SJSA1 (cell line): Measurements from ENCODE around the gene SUPT20HL2. TPM values are rescaled to one million over a fixed set of nuclear protein-coding genes. Genes with fewer than 3 reads are reported as not detected.
"Not testable (repeated sequence)": the region's sequence is repeated elsewhere in the genome, so short reads cannot be mapped to it uniquely, and the experiment has no call there.

Experiments used
- DNase-seq, 2 experiments: peaks; one replicate each; pipeline ENCODE4 v3.0.0-alpha.2; 2015 to 2020; ENCODE audit warnings: low spot score in 2 of 2, low read depth in 1 of 2
- H3K27ac ChIP-seq: fragments of 250-450 bp; sonication (Bioruptor Pico); 2 replicates; pipeline ENCODE4 v1.5.1; 2020; ENCODE audit warnings: mild to moderate bottlenecking, moderate library complexity
- H3K27me3 ChIP-seq: fragments of 250-450 bp; sonication (Bioruptor Pico); replicated peaks from 2 replicates; pipeline ENCODE4 v1.5.1; 2020; ENCODE audit warnings: mild to moderate bottlenecking, moderate library complexity
- H3K36me3 ChIP-seq: fragments of 250-450 bp; sonication (Bioruptor Pico); 2 replicates; pipeline ENCODE4 v1.5.1; 2020; ENCODE audit warnings: mild to moderate bottlenecking
- H3K4me1 ChIP-seq: fragments of 250-450 bp; sonication (Bioruptor Pico); replicated peaks from 2 replicates; pipeline ENCODE4 v1.6.1; 2021; ENCODE audit warnings: mild to moderate bottlenecking
- H3K4me3 ChIP-seq: fragments of 250-450 bp; sonication (Bioruptor Pico); 2 replicates; pipeline ENCODE4 v1.5.1; 2020; ENCODE audit warnings: mild to moderate bottlenecking
- H3K9me3 ChIP-seq: fragments of 250-450 bp; sonication (Bioruptor Pico); replicated peaks from 2 replicates; pipeline ENCODE4 v1.5.1; 2020; ENCODE audit warnings: mild to moderate bottlenecking
- total RNA-seq: library from RNA; depleted of rRNA; stranded (reverse); fragments of >200 nt; shearing (Covaris generic); gene quantifications from 2 replicates; pipeline ENCODE4 v1.2.3, GENCODE V29; 2014

The SUPT20HL2 gene
- total RNA-seq, 1 experiment from 2014 or later, result not detected

DNA sequence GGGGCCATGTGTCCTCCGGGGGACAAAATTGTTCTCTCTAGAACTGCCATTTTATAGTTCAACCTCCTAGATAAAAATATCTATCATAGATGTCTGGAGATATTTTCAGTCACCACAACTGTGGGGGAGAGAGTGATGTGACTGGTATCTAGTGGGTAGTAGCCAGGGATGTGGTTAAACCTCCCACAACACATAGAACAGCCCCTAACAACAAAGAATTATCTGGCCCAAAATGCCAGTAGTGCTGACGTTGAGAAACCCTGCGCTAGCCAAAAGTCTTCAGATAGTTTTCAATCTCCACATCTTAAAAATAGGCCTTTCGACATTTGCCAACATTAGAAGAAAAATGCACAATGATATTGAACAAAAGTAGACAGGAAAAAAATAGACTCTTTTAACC lies 19.0 kb upstream of the SUPT20HL2 start:
- no peak for DNase-seq
- H3K27me3 ChIP-seq, result no peaks in the 10 kb centered on the region
- H3K27ac ChIP-seq, result no peak overlapping the region
- no peaks in the 10 kb centered on the region for H3K36me3 ChIP-seq
- H3K9me3 ChIP-seq, result no peaks in the 10 kb centered on the region
- no peak overlapping the region for H3K4me3 ChIP-seq
- H3K4me1 ChIP-seq, result no peaks in the 10 kb centered on the region

DNA sequence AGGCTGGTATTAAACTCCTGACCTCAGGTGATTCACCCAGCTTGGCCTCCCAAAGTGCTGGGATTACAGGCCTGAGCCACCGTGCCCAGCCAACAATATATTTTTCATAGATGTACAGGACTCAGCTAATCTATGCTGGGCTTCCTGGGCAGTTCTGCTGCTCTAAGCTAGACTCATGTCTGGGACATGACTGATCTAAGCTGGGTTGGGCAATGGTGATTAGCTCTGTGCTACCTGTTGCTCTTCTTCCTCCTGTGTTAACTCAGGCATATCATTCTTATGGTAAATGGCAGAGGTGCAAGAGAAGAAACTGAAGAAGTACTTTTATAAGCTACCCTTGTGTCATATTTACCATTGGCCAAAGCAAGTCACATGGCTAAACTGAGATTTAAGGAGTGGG lies 11.4 kb upstream of the SUPT20HL2 start:
- Histone ChIP-seq H3K27ac (no peak overlapping the region), H3K4me1 (no peaks in the 10 kb centered on the region), H3K4me3 (no peak overlapping the region), H3K27me3 (no peaks in the 10 kb centered on the region), H3K9me3 (no peaks in the 10 kb centered on the region), H3K36me3 (no peaks in the 10 kb centered on the region)
- no peak for DNase-seq

DNA sequence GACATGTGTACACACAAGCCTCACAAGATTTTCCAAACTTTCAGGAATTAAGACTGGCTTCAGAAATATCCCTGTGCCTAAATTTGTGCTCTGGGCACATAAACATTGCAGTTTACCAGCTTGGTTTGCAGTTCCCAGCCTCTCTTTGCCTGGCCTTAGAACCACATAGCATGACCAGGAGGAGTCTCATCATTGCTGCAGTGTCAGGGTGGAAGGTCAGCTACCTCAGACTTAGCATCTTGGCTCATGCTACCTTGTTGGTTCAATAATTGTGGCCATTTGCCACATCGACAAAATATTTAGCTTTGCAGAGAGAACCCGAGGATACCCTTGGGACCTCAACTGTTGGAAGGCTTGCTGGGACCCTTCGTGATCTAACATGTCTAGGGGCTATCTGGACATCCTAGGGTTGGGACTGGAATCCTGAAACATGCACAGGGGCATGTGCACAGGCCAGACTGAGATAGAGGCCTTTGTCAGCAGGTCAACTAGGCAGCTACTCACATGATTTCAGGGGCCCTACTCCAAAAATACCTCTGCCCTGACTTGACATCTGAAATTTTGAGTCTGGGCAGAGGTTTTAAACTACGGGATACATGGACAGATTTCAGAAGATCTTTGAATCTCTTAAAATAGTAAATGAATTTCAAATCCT lies 8.0 kb upstream of the SUPT20HL2 start:
- H3K4me1 ChIP-seq, result no peaks in the 10 kb centered on the region
- H3K4me3 ChIP-seq, result no peak overlapping the region
- H3K27me3 ChIP-seq, result no peaks in the 10 kb centered on the region
- no peak for DNase-seq
- H3K36me3 ChIP-seq, result no peaks in the 10 kb centered on the region
- no peak overlapping the region for H3K27ac ChIP-seq
- no peaks in the 10 kb centered on the region for H3K9me3 ChIP-seq

DNA sequence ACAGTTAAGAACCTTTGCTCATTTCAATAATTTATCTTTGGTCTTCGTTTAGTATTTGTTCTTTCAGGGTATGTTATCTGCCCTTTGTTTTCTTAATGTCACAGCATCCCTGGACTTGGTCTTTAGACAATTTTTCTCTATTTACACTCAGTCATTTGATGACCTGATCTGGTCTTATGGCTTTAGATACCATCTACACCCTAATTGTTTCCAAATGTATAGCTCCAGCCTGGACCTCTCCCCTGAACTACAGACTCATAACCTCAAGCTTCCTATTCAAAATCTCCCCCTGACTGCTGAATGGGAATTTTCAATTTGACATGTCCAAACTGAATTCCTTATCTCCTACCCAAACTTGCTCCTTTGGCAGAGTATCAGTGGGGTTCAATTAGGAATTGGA lies 3.7 kb upstream of the SUPT20HL2 start:
- no peak for DNase-seq
- no peaks in the 10 kb centered on the region for H3K4me1 ChIP-seq
- no peaks in the 10 kb centered on the region for H3K36me3 ChIP-seq
- no peak overlapping the region for H3K4me3 ChIP-seq
- no peaks in the 10 kb centered on the region for H3K9me3 ChIP-seq
- no peaks in the 10 kb centered on the region for H3K27me3 ChIP-seq
- H3K27ac ChIP-seq, result no peak overlapping the region

DNA sequence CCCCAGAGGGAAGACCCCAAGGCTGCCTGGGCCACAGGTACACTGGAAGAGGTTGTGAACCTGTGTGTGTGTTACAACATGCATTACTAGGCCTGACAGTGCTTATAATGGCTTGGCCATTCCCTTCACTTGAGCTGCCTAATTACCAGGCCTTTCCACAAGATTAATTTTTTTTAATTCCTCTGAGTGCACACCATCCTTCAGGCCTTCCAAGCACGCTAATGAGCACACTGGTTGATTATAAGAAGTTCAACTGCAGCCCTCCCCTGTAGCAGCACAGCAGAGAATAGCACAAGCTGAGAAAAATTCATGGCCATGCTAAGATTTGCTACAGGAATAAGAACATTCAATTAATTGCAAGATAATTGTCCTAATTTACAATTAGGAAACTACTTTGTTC lies 2.2 kb upstream of the SUPT20HL2 start:
- Histone ChIP-seq H3K4me1 (no peaks in the 10 kb centered on the region), H3K4me3 (no peak overlapping the region), H3K27me3 (no peaks in the 10 kb centered on the region), H3K36me3 (no peaks in the 10 kb centered on the region), H3K27ac (no peak overlapping the region), H3K9me3 (no peaks in the 10 kb centered on the region)
- DNase-seq, result no peak

DNA sequence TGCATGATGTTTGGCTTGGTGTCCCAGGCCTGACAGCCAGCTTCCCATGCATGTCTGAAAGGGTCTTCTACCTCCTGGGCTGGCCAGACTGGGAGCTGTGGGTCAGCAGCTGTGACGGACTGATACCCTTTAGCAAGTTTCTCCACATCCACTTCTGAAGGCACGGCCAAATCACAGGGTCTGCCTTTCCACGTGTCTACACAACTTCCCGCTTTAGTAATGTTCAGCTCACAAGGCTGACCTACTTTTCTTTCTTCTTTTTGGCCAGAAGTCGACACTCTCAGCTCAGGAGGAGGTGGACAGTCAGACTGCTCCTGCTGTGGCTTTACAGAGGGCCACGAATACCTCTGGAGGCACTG lies 1.6 kb downstream of the SUPT20HL2 start:
- H3K9me3 ChIP-seq, DNase-seq, H3K4me3 ChIP-seq: not testable (repeated sequence)

DNA sequence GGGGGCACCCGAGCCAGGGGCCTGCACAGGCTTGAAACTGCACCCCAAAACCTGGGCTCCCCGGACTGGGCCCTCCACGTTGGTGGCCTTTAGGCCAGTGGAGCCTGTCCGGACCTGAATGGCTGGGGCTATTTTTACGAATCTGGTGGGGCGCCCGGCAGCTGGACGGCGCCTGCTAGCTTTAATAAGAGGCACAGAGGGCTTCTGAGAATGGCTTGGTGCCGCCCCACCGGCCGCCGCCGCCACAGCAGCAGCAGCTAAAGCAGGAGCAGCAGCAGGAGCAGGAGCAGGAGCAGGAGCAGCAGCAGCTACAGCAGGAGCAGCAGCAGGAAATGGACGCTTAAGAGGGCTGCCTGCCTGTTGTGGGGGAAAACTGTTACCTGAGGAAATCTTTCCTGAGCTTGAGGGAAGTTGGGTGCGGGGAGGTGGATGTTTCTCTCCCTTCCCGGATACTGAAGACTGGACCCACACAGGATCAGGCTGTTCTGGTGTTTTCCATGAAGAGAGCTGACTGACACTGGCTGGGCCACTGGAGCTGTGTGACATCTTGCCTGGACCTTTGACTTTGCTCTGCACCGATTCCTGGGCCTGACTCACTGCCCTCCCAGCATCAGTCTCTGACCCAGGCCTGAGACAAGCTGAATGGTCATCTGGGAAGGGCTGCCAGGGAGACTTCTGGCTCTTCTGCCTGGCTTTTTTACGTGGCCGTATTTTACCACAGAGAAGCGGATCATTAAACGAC lies 2.2 kb downstream of the SUPT20HL2 start:
- DNase-seq, H3K4me1 ChIP-seq, H3K36me3 ChIP-seq, H3K27me3 ChIP-seq, H3K4me3 ChIP-seq, H3K9me3 ChIP-seq, H3K27ac ChIP-seq: not testable (repeated sequence)

More for the DNA sequence above, 1.6 kb downstream of the SUPT20HL2 start:
- not testable (repeated sequence) for H3K27me3 ChIP-seq, H3K27ac ChIP-seq, H3K4me1 ChIP-seq, H3K36me3 ChIP-seq

DNA sequence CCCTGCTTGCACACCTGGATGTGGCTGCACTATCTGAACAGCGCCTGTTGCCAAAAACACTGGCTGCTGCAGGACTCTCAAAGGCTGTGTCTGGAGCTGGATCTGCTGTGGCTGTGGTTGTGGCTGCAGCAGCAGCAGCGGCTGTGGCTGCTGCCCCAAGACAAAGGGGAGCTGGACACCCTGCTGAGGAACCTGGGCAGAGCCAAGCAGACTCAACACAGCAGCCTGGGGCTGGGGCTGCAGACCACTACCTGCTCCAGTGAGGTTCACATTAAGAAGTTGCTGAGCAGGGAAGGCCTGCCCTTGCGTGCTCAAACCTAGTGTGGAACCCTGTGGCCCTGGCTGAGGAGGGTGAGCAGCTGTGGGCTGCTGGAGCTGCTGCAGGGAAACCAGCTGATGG lies 3.0 kb downstream of the SUPT20HL2 start:
- H3K27ac ChIP-seq, H3K4me1 ChIP-seq, H3K36me3 ChIP-seq, H3K27me3 ChIP-seq, H3K4me3 ChIP-seq, DNase-seq, H3K9me3 ChIP-seq: not testable (repeated sequence)

DNA sequence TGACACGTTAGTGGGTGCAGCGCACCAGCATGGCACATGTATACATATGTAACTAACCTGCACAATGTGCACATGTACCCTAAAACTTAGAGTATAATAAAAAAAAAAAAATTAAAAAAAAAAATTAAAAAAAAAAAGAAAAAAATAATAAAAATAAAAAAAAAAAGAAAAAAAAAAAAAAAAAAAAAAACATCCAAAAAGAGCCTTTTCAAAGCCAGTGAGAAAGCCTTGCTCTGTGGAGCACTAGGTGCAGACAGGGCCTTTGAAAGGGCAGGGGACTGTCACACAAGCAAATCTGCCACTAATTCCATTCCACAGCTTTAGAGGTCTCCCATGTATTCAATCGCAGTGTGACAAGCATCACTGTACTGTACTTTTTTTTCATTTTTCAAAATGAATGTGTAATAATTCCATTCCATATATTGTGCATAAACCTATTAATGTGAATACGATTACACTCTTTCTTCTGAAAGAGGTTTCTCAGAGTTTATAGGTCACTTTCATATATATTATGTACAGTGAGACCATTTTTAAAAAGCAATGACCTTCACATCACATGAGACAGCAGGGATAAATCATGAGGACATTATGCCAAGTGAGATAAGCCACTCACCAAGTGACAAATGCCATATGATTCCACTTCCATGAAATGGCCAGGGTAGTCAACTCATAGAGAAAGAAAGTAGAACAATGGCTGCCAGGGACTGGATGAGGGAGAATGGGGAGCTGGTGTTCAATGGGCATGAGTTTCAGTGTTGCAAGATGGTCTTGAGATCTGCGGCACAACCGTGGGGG lies 4.1 kb downstream of the SUPT20HL2 start:
- H3K4me3 ChIP-seq, H3K4me1 ChIP-seq, H3K27ac ChIP-seq, H3K36me3 ChIP-seq, DNase-seq, H3K9me3 ChIP-seq, H3K27me3 ChIP-seq: not testable (repeated sequence)

DNA sequence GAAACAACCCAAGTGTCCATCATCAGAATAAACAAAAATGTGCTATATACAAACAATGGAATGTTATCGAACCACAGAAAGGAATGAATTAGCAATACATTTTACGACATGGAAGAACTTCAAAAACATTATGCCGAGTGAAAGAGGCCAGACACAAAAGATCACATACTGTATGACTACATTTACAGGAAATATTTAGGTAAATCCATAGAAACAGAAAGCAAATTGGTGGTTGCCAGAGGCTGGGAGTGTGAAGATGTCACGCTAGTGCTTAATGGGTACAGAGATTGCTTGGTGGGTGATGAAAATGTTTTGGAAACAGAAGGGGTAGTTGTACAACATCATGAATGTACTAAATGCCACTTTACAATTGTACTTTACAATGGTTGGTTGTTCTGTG lies 5.1 kb downstream of the SUPT20HL2 start:
- not testable (repeated sequence) for DNase-seq, H3K4me3 ChIP-seq, H3K36me3 ChIP-seq, H3K27ac ChIP-seq, H3K9me3 ChIP-seq, H3K27me3 ChIP-seq, H3K4me1 ChIP-seq

DNA sequence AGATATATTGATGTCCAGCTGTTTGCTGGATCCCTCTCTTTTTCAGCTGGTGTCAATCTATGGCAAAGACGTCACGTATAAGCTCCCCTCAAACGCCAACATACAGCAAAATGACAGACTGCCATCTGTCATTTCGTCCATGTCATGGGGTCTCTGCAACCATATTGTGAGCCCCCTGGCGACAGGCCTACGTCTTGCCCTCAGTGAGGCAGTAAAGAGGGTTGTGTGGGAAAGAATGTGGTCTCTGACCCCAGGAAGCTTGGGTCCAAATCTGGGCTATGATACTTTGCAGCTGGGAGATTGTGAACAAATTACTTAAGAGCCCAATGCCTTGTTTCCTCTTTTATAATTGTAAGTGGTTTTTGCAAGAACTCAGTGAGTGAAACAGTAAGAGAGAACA lies 7.4 kb downstream of the SUPT20HL2 start:
- no peak overlapping the region for H3K4me3 ChIP-seq
- H3K27me3 ChIP-seq, result no peaks in the 10 kb centered on the region
- no peak for DNase-seq
- H3K27ac ChIP-seq, result no peak overlapping the region
- no peaks in the 10 kb centered on the region for H3K36me3 ChIP-seq
- H3K9me3 ChIP-seq, result no peaks in the 10 kb centered on the region
- H3K4me1 ChIP-seq, result no peaks in the 10 kb centered on the region

DNA sequence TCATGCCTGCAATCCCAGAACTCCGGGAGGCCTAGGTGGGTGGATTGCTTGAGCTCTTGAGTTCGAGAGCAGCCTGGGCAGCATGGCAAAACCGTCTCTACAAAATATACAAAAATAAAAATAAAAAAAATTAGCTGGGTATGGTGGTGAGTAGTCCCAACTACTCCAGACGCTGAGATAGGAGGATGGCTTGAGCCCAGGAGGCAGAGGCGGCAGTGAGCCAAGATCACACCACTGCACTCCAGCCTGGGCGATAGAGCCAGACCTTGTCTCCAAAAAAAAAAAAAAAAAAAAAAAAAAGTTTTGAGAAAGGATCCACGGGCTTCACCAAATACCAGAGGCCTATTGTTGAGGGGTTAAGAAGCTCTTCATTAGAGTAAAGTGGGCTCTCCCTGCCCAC lies 8.0 kb downstream of the SUPT20HL2 start:
- Histone ChIP-seq H3K27ac (no peak overlapping the region), H3K4me1 (no peaks in the 10 kb centered on the region), H3K9me3 (no peaks in the 10 kb centered on the region), H3K36me3 (no peaks in the 10 kb centered on the region), H3K27me3 (no peaks in the 10 kb centered on the region), H3K4me3 (no peak overlapping the region)
- no peak for DNase-seq

DNA sequence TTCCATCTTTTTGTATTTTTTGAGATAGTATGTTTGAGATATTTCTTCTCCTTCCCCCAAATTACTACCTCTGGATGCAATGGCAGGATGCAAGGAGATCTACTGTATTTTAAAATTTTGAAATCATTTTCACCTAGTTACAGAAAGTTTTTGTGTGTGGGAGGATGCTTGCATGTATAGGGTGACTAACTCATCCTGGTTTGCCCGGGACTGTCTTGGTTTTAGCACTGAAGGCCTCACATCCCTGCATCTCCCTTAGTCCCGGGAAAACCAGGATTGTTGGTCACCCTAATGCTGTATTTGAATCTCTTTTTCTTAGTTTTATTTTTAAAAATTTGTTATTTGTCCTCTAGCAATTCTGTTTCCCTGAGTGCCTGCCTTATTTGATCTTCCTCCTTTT lies 12.1 kb downstream of the SUPT20HL2 start:
- H3K4me1 ChIP-seq, result no peaks in the 10 kb centered on the region
- H3K36me3 ChIP-seq, result no peaks in the 10 kb centered on the region
- H3K27ac ChIP-seq, result no peak overlapping the region
- no peaks in the 10 kb centered on the region for H3K9me3 ChIP-seq
- no peak overlapping the region for H3K4me3 ChIP-seq
- no peak for DNase-seq
- H3K27me3 ChIP-seq, result no peaks in the 10 kb centered on the region

DNA sequence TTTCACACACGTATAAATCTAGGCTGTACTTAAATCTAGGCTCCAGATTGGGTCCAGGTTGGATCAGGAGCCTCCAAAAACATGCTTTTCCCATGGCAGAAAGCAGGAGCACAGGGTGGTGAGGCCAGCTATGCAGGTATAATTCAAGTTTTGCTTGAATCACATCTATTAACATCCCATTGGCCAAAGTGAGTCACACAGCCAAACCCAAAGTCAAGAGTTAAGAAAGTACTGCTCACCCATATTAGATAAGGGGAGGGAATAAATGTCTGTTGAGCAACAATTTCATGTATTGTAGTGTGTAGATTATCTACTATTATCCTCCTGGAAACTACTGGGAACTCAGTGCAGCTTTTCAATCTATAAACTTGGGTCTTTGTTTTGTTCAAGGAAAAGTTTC lies 12.8 kb downstream of the SUPT20HL2 start:
- Histone ChIP-seq H3K27me3 (no peaks in the 10 kb centered on the region), H3K27ac (no peak overlapping the region), H3K4me3 (no peak overlapping the region), H3K36me3 (no peaks in the 10 kb centered on the region), H3K9me3 (no peaks in the 10 kb centered on the region), H3K4me1 (no peaks in the 10 kb centered on the region)
- no peak for DNase-seq
